Sigmoid colon (tissue), 4 donors: ENCODE data around the gene GOLGA6L10.
"Not testable (repeated sequence)": the region's sequence is repeated elsewhere in the genome, so short reads cannot be mapped to it uniquely, and the experiment has no call there.

ENCODE experiments used
- EP300 ChIP-seq, 4 donors: sonication (generic); formaldehyde crosslinking; IDR thresholded peaks; one replicate each; pipeline ENCODE4 v1.6.1; 2017; ENCODE audit warnings: antibody characterized with exemption in 4 of 4
- POLR2A ChIP-seq, 2 donors: fragments of 450-650 bp; IDR thresholded peaks; one replicate each; pipeline ENCODE4 v1.6.1; 2016; ENCODE audit warnings: antibody characterized with exemption in 2 of 2, mild to moderate bottlenecking in 2 of 2, moderate library complexity in 2 of 2
- POLR2AphosphoS5 ChIP-seq, 4 donors: sonication (generic); formaldehyde crosslinking; IDR thresholded peaks; one replicate each; pipeline ENCODE4 v1.6.1; 2017; ENCODE audit warnings: antibody characterized with exemption in 4 of 4
- TF ChIP-seq, protein P1 (sequence below), 4 experiments: fragments of 450-650 bp in 3 of 4; fragments of 200-600 bp in 1 of 4; IDR thresholded peaks; one replicate each; pipeline ENCODE4 v1.5.1; 2016 to 2019; ENCODE audit warnings: antibody characterized with exemption in 4 of 4, mild to moderate bottlenecking in 3 of 4, moderate library complexity in 2 of 4

DNA sequence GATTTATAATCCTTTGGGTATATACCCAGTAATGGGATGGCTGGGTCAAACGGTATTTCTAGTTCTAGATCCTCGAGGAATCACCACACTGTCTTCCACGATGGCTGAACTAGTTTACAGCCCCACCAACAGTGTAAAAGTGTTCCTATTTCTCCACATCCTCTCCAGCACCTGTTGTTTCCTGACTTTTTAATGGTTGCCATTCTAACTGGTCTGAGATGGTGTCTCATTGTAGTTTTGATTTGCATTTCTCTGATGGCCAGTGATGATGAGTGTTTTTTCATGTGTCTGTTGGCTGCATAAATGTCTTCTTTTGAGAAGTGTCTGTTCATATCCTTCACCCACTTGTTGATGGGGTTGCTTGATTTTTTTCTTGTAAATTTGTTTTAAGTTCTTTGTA, 40.9 kb upstream of the GOLGA6L10 start:
- TF ChIP-seq POLR2A, EP300, POLR2AphosphoS5 (IDR thresholded peaks at IDR 0.05): not testable (repeated sequence)
- TF ChIP-seq, protein P1, sequence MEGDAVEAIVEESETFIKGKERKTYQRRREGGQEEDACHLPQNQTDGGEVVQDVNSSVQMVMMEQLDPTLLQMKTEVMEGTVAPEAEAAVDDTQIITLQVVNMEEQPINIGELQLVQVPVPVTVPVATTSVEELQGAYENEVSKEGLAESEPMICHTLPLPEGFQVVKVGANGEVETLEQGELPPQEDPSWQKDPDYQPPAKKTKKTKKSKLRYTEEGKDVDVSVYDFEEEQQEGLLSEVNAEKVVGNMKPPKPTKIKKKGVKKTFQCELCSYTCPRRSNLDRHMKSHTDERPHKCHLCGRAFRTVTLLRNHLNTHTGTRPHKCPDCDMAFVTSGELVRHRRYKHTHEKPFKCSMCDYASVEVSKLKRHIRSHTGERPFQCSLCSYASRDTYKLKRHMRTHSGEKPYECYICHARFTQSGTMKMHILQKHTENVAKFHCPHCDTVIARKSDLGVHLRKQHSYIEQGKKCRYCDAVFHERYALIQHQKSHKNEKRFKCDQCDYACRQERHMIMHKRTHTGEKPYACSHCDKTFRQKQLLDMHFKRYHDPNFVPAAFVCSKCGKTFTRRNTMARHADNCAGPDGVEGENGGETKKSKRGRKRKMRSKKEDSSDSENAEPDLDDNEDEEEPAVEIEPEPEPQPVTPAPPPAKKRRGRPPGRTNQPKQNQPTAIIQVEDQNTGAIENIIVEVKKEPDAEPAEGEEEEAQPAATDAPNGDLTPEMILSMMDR (IDR thresholded peaks at IDR 0.05): not testable (repeated sequence)
